Measurements from ENCODE around the gene MPL.
"Not testable (repeated sequence)": the region's sequence is repeated elsewhere in the genome, so short reads cannot be mapped to it uniquely, and the experiment has no call there.

Gene MPL

DNA sequence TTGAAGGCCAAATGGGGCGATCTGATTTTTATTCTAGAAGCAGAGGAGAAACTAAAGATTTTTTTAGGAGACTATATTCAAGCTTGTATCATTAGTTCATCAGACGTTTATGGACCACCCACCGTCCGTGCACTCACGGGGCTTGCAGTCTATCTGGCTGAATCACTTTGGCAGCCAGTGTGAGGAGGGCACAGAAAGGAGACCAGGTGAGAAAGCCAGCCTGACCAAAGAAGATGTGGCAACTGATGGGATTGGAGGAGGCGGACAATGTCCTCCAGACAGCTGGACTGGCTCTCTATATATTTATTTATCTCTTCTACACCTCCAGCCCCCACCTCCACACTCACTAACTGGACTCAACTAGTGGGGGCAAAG is 31.0 kb downstream of the MPL start:
- Histone ChIP-seq H3K27me3 (ENCODE audit: low read length) (no peaks in the 10 kb centered on the region), H4K20me1 (ENCODE audit: low read depth, low read length) (no peaks in the 10 kb centered on the region), H3K4me3 (ENCODE audit: insufficient read depth, low read length, poor library complexity, severe bottlenecking) (peak overlapping the region; percentile 76), H3K9ac (ENCODE audit: low read length) (peak overlapping the region; percentile 94), H3F3A (ENCODE audit: insufficient read depth) (peaks cover 12% of the 10 kb centered on the region; the same call in 1 of the 2 replicates), H3K79me2 (ENCODE audit: insufficient read depth, low read length) (peaks cover 28% of the 10 kb centered on the region), H2AFZ (ENCODE audit: low read depth, low read length, severe bottlenecking) (no peak overlapping the region), H3K9me2 (replicated peaks; ENCODE audit: insufficient read depth, low read length) (no peaks in the 10 kb centered on the region), H3K9me3 (ENCODE audit: insufficient read depth, low read length) (no peaks in the 10 kb centered on the region), H3K4me2 (ENCODE audit: low read depth, low read length, poor library complexity, severe bottlenecking) (peak overlapping the region; percentile 64), H3K36me3 (ENCODE audit: low read length) (no peaks in the 10 kb centered on the region), H3K27ac (ENCODE audit: low read depth, low read length) (peak overlapping the region; percentile 84)
- TF ChIP-seq EZH2phosphoT487 (conservative IDR thresholded peaks at IDR 0.05; ENCODE audit: low read length): no peak
- TF ChIP-seq, protein P1, sequence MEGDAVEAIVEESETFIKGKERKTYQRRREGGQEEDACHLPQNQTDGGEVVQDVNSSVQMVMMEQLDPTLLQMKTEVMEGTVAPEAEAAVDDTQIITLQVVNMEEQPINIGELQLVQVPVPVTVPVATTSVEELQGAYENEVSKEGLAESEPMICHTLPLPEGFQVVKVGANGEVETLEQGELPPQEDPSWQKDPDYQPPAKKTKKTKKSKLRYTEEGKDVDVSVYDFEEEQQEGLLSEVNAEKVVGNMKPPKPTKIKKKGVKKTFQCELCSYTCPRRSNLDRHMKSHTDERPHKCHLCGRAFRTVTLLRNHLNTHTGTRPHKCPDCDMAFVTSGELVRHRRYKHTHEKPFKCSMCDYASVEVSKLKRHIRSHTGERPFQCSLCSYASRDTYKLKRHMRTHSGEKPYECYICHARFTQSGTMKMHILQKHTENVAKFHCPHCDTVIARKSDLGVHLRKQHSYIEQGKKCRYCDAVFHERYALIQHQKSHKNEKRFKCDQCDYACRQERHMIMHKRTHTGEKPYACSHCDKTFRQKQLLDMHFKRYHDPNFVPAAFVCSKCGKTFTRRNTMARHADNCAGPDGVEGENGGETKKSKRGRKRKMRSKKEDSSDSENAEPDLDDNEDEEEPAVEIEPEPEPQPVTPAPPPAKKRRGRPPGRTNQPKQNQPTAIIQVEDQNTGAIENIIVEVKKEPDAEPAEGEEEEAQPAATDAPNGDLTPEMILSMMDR (IDR thresholded peaks at IDR 0.05; ENCODE audit: insufficient read depth, low read length, poor library complexity, severe bottlenecking): no peak

DNA sequence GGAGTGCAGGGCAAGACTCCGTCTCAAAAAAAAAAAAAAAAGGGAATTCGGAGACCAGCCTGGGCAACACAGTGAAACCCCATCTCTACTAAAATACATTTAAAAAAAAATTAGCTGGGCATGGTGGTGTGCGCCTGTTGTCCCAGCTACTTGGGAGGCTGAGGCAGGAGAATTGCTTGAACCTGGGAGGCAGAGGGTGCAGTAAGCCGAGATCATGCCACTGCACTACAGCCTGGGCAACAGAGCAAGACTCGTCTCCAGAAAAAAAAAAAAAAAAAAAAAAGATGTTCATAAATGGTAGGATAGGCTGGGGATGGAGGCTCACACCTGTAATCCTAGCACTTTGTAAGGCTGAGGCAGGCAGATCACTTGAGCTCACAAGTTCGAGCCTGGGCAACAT is 32.2 kb downstream of the MPL start:
- H3K79me2 ChIP-seq (ENCODE audit: insufficient read depth, low read length): peaks cover 28% of the 10 kb centered on the region
- not testable (repeated sequence) for H3K9me3 ChIP-seq (ENCODE audit: insufficient read depth, low read length); H3K27ac ChIP-seq (ENCODE audit: low read depth, low read length); H3K36me3 ChIP-seq (ENCODE audit: low read length); H3K27me3 ChIP-seq (ENCODE audit: low read length); H3F3A ChIP-seq (ENCODE audit: insufficient read depth); H3K4me2 ChIP-seq (ENCODE audit: low read depth, low read length, poor library complexity, severe bottlenecking); H3K9me2 ChIP-seq (replicated peaks; ENCODE audit: insufficient read depth, low read length); H2AFZ ChIP-seq (ENCODE audit: low read depth, low read length, severe bottlenecking); H3K4me3 ChIP-seq (ENCODE audit: insufficient read depth, low read length, poor library complexity, severe bottlenecking); H3K9ac ChIP-seq (ENCODE audit: low read length); H4K20me1 ChIP-seq (ENCODE audit: low read depth, low read length)

DNA sequence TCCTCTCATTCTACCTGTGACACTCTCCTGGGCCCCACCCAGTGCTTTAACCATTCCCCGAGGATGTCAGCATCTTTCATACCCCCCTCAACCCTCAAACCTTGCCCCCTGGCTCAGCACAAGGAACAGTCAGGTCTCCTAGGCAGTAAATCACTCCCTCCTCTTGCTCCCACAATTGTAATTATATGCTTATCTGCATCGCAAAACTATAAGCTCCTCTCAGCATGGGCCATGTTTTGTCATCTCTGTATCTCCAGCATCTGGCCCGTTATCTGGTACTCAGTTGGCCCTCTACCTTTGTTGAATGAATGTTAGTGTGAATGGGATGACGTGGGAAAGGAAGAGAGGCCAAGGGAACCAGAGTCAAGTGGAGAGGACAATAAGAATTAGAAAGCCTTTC is 32.9 kb downstream of the MPL start:
- TF ChIP-seq EZH2phosphoT487 (conservative IDR thresholded peaks at IDR 0.05; ENCODE audit: low read length): no peak
- TF ChIP-seq, protein P1 (IDR thresholded peaks at IDR 0.05; ENCODE audit: insufficient read depth, low read length, poor library complexity, severe bottlenecking): no peak
- Histone ChIP-seq H3K4me3 (ENCODE audit: insufficient read depth, low read length, poor library complexity, severe bottlenecking) (no peak overlapping the region), H3K79me2 (ENCODE audit: insufficient read depth, low read length) (peaks cover 27% of the 10 kb centered on the region), H3K9me2 (replicated peaks; ENCODE audit: insufficient read depth, low read length) (no peaks in the 10 kb centered on the region), H3K27me3 (ENCODE audit: low read length) (no peaks in the 10 kb centered on the region), H3K9me3 (ENCODE audit: insufficient read depth, low read length) (no peaks in the 10 kb centered on the region), H3K36me3 (ENCODE audit: low read length) (no peaks in the 10 kb centered on the region), H3K27ac (ENCODE audit: low read depth, low read length) (no peak overlapping the region), H3F3A (ENCODE audit: insufficient read depth) (no peaks in the 10 kb centered on the region), H4K20me1 (ENCODE audit: low read depth, low read length) (no peaks in the 10 kb centered on the region), H2AFZ (ENCODE audit: low read depth, low read length, severe bottlenecking) (no peak overlapping the region), H3K4me2 (ENCODE audit: low read depth, low read length, poor library complexity, severe bottlenecking) (no peak overlapping the region), H3K9ac (ENCODE audit: low read length) (no peak overlapping the region)

DNA sequence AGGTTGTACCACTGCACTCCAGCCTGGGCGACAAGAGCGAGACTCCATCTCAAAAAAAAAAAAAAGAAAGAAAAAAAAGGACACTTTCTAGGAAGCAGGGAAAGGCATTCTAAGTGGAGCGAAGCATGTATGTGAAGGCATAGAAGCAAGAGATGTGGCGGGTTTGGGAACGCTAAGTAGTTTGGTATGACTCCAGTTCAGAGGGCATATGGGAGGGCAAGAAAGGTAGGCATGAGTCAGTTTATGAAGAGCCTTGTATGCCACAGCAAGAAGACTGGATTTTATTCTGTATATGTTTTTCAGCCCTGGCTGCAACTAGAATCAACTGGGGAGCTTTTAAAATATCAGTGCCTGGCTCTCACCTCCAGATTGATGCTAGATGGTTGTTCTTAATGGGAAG is 34.6 kb downstream of the MPL start:
- Histone ChIP-seq H3K4me3 (ENCODE audit: insufficient read depth, low read length, poor library complexity, severe bottlenecking) (no peak overlapping the region), H3K9me3 (ENCODE audit: insufficient read depth, low read length) (no peaks in the 10 kb centered on the region), H2AFZ (ENCODE audit: low read depth, low read length, severe bottlenecking) (no peak overlapping the region), H3F3A (ENCODE audit: insufficient read depth) (no peaks in the 10 kb centered on the region), H3K4me2 (ENCODE audit: low read depth, low read length, poor library complexity, severe bottlenecking) (no peak overlapping the region), H3K79me2 (ENCODE audit: insufficient read depth, low read length) (peaks cover 11% of the 10 kb centered on the region; the same call in 1 of the 2 replicates), H3K36me3 (ENCODE audit: low read length) (no peaks in the 10 kb centered on the region), H3K9ac (ENCODE audit: low read length) (no peak overlapping the region), H3K27ac (ENCODE audit: low read depth, low read length) (no peak overlapping the region), H4K20me1 (ENCODE audit: low read depth, low read length) (no peaks in the 10 kb centered on the region), H3K27me3 (ENCODE audit: low read length) (no peaks in the 10 kb centered on the region), H3K9me2 (replicated peaks; ENCODE audit: insufficient read depth, low read length) (no peaks in the 10 kb centered on the region)
- TF ChIP-seq EZH2phosphoT487 (conservative IDR thresholded peaks at IDR 0.05; ENCODE audit: low read length): no peak
- TF ChIP-seq, protein P1 (IDR thresholded peaks at IDR 0.05; ENCODE audit: insufficient read depth, low read length, poor library complexity, severe bottlenecking): no peak

All from SU-DHL-6 (cell line).